Muscle of arm (tissue), 12 donors: ENCODE results near the gene RALA. TPM values are rescaled to one million over a fixed set of nuclear protein-coding genes. Genes with fewer than 3 reads are reported as not detected.
"Not testable (repeated sequence)": the region's sequence is repeated elsewhere in the genome, so short reads cannot be mapped to it uniquely, and the experiment has no call there.

Experiments used
- DNase-seq: peaks from one replicate; pipeline ENCODE4 v3.0.0-alpha.2; 2013
- polyA plus RNA-seq, 12 donors: library from polyadenylated mRNA; unstranded; fragments of 120-200 nt; gene quantifications; one replicate each; pipeline ENCODE4 v1.2.1, GENCODE V29; 2013; ENCODE audit not compliant: insufficient read length in 12 of 12

The RALA gene
- polyA plus RNA-seq, 12 donors, result 45.6 to 86.8 (median 62.0) TPM; not detected in 1

GRCh38 chr7:39720586-39720985 is 97.2 kb downstream of the RALA start:
- no peak for DNase-seq

- DNase-seq, result no peak
Measured at GRCh38 chr7:39721345-39721744, 98.0 kb downstream of the RALA start.

- no peak for DNase-seq
Measured at GRCh38 chr7:39721919-39722597, 98.7 kb downstream of the RALA start.

- no peak for DNase-seq
Measured at GRCh38 chr7:39727231-39728012, 104.0 kb downstream of the RALA start.

- DNase-seq, result peak; percentile 98
Measured at GRCh38 chr7:39732837-39733804, 109.7 kb downstream of the RALA start.

GRCh38 chr7:39733881-39734632 is 110.7 kb downstream of the RALA start:
- peak; percentile 70 for DNase-seq

- no peak for DNase-seq
Measured at GRCh38 chr7:39734633-39735004, 111.2 kb downstream of the RALA start.

- DNase-seq, result no peak
Measured at GRCh38 chr7:39735903-39736302, 112.5 kb downstream of the RALA start.

GRCh38 chr7:39741942-39742623 is 118.7 kb downstream of the RALA start:
- no peak for DNase-seq

GRCh38 chr7:39744620-39745019 is 121.2 kb downstream of the RALA start:
- no peak for DNase-seq

- no peak for DNase-seq
Measured at GRCh38 chr7:39745320-39745719, 121.9 kb downstream of the RALA start.

- DNase-seq, result peak; percentile 91
Measured at GRCh38 chr7:39746103-39746819, 122.9 kb downstream of the RALA start.

GRCh38 chr7:39749177-39749576 is 125.8 kb downstream of the RALA start:
- no peak for DNase-seq

GRCh38 chr7:39749717-39750116 is 126.3 kb downstream of the RALA start:
- DNase-seq, result no peak

GRCh38 chr7:39750253-39751077 is 127.1 kb downstream of the RALA start:
- no peak for DNase-seq

- DNase-seq, result not testable (repeated sequence)
Measured at GRCh38 chr7:39753237-39753636, 129.9 kb downstream of the RALA start.

- no peak for DNase-seq
Measured at GRCh38 chr7:39753823-39754325, 130.5 kb downstream of the RALA start.

- peak; percentile 36 for DNase-seq
Measured at GRCh38 chr7:39754326-39755120, 131.2 kb downstream of the RALA start.
